ENCODE measurements around the gene BDP1.
A peak's percentile ranks its signal among the peaks of the same experiment; 100 is the strongest.
"Not testable (repeated sequence)": the region's sequence is repeated elsewhere in the genome, so short reads cannot be mapped to it uniquely, and the experiment has no call there.

The BDP1 gene

DNA sequence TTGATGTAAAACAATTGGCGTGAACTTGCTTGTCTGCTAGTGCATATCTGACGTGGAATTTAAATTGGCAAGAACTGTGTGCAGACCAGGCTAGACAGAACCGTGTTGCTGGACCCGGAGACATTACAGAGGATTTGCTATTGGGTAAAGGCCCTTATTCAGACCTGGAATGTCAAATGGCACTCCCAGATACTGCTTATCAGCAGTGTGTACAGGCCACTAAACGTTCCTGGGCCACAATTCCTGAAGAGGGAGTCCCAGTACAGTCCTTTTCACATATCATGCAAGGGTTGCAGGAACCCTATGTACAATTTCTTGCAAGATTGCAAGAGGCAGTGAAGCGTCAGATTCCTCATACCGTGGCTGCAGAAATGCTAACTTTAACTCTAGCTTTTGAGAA, 118.1 kb downstream of the BDP1 start:
- no peak for DNase-seq (ENCODE audit: low read depth)

DNA sequence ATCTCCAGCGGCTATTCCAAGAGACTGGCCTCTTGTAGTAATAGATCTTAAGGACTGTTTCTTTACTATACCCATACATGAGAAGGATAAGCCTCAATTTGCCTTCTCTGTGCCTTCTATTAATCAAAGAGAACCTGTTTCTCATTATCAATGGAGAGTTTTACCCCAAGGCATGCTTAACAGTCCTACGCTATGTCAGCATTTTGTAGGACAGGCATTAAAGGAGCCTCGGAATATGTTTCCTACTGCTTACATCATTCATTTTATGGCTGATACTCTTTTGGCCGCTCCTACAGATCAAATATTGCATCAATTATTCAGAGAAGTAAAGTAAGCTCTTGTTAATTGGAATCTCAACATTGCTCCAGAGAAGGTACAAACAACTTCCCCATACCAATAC, 120.1 kb downstream of the BDP1 start:
- not testable (repeated sequence) for DNase-seq (ENCODE audit: low read depth)

DNA sequence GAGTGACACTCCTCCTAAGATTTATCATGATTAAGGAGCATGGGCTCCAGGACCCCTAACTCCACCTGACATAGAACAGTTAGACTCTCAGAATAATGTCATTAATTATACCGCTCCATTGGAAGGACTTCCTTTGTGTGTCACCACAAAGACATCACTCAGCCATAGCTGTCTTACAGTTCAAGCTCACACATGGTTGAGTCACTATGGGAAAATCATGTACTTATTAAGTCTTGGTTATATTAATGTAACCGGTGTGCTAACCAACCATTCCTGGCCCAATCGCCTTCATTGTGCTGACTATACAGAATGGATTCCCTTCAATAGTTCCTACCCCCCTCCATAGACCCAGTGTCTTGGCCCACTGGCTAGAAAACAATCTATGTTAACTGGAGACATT, 120.8 kb downstream of the BDP1 start:
- no peak for DNase-seq (ENCODE audit: low read depth)

DNA sequence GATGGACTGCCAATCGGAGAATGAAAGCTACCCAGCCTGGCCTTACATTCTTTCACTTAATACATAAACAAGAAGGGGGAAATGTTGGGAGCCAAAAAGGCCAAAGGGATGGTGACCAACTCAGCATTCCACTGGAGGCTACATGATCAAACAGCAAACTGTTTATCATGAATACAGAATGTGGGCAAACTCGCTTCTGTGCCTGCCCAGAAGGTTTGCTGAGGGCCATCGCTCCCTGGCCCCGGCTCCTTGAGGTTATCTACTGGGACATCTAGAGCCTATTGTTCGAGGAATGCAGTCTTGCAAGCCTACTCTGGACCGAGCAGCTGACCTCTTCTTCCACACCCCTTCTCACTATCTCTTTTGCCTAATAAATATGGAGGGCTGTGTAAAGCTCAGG, 122.4 kb downstream of the BDP1 start:
- DNase-seq (ENCODE audit: low read depth) = not testable (repeated sequence)

DNA sequence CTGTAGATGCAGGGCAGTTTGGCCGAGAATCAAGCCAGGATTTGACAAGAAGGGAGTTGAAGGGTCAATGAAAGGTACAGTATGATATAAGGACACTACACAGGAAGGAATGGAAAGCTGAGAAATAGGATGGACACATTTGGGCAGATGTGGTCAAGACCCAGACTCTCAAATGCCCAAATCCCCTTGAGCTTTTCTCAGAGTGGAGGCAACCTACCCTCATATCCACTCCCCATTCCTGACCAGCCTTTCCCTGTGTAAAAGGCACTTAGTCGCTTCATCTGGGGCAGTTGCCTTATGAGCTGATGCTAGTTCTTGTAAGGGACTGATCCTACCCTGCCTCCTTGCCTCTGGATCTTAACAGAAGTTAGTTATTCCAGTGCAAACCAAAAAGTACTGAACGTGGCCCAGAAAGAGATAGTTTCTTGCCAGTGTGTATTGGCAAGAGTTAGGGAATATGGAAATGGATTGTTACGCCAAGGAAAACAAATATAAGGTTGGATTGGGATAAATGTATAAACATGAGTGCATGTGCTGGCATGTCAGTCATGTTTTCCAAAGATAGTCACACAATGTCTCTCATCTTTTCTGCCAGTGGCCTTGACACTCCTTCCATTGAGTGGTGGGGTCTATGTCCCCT, 127.6 kb downstream of the BDP1 start:
- DNase-seq (ENCODE audit: low read depth) = no peak

DNA sequence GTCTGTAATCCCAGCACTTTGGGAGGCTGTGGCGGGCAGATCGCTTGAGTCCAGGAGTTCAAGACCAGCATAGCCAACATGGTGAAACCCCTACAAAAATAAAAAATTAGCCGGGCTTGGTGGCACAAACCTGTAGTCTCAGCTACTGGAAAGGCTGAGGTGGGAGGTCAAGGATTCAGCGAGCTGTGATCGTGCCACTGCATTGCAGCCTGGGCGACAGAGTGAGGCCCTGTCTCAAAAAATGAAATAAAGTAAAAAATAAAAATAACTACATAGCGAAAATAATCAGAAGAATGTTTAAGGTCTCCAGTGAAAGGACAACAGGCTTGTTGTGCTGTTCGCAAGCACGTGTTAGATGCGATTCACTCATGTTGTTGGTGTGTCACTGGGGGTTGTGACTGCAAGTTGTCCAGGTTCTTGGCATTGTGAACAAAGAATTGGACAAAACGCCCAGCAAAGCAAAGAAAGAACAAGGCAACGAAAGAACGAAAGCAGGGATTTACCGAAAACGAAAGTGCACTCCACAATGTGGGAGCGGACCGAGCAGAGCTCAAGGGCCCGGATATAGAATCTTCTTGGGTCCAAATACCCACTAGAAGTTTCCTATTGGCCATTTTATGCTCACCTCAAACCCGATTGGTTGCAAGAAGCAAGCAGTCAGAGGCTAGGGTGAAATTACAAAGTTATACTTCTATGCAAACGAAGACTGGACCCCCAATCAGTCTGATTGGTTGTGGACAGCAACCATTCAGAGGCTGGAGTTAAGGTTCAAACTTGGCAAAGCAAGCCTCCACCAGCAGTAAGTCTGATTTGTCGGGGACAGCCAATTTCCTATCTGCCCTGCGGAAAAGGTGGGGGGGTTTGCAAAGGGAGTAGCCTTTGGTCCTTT, 130.8 kb downstream of the BDP1 start:
- DNase-seq (ENCODE audit: low read depth) = no peak

DNA sequence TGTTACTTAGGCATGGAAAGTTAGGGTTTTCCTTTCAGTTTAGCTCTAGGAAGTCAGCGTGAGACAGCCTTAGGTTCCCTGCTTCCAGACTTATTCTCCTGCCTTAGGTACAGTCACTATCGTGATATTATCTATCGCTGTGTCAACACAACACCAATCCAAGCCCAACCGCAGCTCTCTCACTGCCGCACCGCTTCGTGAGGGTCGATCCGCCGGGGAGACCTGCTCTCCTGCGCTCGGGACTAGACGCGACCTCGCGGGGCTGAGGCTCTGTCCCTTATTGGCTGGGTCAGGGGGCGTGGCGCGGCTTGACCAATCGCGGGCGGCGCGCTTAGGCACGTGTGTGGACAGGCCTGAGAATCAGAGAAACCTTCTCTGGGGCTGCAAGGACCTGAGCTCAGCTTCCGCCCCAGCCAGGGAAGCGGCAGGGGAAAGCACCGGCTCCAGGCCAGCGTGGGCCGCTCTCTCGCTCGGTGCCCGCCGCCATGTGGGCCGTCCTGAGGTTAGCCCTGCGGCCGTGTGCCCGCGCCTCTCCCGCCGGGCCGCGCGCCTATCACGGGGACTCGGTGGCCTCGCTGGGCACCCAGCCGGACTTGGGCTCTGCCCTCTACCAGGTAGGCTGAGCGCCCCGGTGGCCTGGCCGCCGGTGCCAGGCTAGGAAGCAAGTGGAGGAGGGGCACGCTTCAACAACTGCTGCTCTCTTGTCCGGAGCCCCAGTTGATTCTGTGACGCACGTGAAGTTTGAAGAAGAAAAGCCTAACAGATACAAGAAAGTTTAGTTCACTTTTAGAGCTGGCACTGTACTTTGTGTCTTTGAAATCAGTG, 131.7 kb downstream of the BDP1 start, which contains the start of gene MCCC2:
Gene MCCC2, plus strand, starts transcription at position 400 of the 825 bp plus-strand sequence. Its CDS starts 86 bp downstream, at position 486.
- DNase-seq (ENCODE audit: low read depth) = peak; percentile 92

DNA sequence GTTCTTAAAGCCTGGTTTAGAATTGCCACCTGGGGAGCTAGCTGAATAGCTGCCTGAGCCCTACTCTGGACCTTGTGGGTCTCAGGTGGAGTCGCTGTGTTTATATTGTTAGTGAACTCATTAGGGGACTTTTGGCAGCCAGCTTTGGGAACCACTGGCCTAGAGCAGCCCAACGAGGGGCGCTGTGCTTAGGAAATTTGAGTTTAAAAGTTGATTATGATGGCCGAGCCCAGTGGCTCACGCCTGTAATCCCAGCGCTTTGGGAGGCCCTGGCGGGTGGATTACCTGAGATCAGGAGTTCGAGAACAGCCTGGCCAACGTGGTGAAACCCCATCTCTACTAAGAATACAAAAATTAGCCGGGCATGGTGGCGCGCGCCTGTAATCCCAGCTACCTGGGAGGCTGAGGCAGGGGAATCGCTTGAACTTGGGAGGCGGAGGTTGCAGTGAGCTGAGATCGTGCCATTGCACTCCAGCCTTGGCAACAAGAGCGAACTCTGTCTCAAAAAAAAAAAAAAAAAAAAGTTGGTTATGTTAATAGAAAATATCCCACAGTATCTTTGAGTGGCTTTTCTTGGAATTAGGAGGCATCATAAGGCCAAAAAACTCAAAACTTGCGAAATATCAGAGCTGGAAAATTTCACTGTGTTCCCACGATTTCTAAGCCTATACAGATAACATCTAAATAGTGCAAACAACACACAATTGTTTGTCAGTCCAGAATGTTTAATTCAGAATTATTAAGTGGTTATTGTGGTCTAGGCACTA, 132.5 kb downstream of the BDP1 start:
- DNase-seq (ENCODE audit: low read depth) = no peak

DNA sequence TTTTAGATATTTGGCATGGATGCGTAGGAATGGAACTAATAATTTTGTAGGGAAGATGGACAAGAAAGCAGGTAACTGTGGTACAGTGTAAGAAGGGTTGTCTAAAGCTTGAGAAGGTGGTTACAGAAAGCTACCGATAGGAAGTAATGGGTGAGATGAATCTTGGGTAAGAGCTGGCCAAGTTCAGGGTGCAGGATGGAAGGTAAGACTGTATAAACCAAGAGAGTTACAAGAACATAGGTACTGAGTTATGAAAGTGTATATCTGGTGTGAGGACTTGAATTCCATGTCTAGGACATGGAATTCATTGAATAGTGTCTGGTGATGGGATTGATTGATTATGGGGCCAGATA, 133.1 kb downstream of the BDP1 start:
- no peak for DNase-seq (ENCODE audit: low read depth)

DNA sequence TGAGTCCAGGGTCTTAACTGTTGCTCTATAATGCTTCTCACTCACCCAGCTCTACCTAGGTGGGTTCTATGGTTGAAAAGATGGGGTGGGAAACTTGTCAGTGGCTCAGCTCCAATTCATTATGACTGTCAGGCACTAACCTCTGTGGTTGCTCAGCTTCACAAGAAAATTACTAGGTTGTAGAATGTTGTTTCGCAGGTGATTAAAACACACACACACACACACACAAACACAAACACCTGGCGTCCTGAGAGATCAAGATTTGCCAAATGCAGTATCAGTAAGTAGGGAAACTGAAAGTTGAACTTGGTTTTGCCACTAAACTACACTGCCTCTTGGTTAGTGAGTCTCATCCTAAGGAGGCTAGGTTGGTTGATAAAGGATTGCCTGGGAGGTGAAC, 134.5 kb downstream of the BDP1 start:
- DNase-seq (ENCODE audit: low read depth) = no peak

DNA sequence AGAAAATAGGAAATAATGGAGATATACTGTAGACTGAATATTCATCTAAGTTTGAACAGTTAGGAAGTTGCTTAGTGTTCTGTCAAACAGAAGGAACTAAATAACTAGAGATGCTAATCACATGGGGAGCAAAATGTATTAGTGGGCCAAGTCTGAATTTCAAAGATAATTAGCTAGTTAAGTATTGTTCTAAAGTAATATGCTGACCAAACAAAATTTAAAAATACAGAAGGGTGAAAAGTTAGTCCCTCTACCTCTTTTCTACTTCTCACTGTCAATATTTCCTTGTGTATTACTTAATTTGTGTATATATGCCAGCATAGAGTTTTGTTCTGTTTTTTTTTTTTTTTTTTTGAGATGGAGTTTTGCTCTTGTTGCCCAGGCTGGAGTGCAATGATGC, 135.6 kb downstream of the BDP1 start:
- DNase-seq (ENCODE audit: low read depth) = no peak

DNA sequence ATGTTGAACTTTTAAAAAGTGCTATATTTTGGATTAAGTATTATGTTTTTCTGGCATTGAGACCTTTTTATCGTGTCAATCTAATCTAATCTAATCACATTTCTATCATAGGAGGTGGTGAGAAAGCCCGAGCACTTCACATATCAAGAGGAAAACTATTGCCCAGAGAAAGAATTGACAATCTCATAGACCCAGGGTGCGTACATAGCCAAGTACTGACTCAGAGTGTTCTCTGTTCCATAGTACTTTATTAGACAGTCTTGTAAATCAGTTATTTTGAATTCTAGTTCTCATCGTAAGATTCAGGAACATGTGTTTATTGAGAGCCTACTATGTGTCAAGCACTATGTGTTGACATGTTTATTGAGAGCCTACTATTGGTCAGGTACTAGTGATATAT, 140.7 kb downstream of the BDP1 start:
- no peak for DNase-seq (ENCODE audit: low read depth)

DNA sequence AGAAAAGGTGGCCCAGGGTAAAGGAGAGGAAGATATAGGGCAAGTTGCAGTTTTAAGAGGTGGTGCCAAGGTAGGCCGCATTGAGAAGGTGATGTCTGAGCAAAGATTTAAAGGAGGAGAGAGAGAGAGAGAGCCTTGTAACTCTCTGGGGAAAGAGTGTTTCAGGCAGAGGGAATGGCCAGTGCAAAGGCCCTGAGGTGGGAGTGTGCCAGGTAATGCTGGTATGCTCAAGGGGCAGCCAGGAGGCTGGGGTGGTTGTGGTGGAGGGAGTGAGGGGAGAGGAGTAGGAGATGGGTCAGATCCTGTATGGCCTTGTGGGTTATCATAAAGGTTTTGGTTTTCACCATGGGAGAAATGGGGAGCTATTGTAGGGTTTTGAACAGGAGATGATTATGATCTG, 141.6 kb downstream of the BDP1 start:
- no peak for DNase-seq (ENCODE audit: low read depth)

DNA sequence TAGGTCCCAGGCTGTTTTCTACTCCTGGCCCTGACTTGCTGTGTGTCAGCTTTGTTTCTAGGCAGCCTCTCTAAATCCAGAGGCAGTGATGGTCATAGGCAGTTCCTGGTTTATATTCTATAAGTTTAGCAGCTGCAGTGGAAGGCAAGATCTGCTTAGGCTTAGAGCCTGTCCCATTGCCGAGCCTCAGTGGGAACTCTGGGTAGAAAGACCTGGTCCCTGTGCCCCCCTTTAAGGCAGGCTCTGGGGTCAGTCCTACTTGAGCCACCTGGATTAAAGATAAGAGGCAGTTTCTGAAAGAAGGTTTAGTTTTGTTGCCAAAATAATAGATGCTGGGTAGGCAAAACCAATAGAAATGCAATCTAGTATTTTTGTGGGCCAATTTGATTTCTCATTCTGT, 145.3 kb downstream of the BDP1 start:
- no peak for DNase-seq (ENCODE audit: low read depth)

DNA sequence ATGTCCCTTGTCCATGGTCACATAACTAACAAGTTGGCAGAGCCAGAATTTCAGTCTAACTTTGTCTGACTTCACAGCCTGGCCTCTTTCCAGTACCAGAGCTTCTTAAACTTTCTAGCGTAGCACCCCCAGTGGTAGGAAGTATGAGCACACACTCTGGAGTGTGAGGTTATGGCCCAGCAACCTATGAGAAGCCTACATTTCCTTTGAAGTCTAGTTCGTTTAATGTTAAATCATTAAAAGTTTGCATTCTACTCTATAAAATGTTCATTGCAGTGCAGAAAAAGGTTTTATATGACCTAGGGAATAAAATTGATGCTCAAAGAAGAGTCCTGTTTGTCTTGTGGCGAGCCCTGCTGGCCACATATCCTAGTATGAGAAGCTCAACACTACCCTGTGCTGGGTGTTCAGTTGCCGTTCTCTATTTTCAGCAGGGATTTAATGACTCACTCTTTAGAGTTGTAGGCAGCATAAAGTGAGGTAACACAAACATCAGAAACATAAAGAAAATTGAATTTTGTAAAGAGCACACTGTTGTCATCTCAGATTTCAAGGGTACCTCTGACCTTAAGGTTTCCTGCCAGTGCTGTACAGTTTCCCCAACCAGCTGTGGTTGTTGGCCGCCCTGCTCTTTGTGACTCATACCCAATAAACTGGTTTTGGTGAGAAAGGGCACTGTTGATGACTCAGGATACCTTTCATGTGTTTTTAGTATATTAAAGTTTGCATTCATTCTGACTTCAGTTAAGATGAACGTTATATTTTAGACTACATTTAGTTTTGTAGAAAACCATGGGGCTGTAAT, 146.0 kb downstream of the BDP1 start:
- peak; percentile 54 for DNase-seq (ENCODE audit: low read depth)

DNA sequence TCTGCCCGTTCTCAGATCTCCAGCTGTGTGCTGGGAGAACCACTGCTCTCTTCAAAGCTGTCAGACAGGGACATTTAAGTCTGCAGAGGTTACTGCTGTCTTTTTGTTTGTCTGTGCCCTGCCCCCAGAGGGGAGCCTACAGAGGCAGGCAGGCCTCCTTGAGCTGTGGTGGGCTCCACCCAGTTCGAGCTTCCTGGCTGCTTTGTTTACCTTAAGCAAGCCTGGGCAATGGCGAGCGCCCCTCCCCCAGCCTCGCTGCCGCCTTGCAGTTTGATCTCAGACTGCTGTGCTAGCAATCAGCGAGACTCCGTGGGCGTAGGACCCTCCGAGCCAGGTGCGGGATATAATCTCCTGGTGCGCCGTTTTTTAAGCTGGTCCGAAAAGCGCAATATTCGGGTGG, 154.5 kb downstream of the BDP1 start:
- not testable (repeated sequence) for DNase-seq (ENCODE audit: low read depth)

DNA sequence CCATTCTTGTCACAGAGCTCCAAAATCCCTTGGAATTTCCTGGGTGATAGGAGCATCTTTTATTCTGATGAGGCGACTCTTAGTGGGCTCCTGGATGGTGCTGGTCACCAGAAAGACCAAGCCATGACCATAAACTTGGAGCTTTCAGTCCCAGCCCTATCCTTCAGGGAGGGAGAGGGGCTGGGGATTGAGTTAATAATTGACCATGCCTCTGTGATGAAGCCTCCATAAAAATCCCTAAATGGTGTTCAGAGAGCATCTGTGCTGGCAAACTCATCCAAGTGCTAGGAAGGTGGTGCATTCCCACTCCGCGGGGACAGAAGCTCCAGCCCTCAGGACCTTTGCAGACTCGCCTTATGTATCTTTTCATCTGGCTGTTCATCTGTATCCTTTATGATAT, 160.4 kb downstream of the BDP1 start:
- DNase-seq (ENCODE audit: low read depth) = no peak
